Trophoblast cell (in vitro differentiated cells and primary cell): ENCODE data around the gene ATF7IP.

ENCODE experiments used
- DNase-seq, 2 donors: peaks; one replicate each; pipeline ENCODE4 v3.0.0-alpha.2; 2016
- H2AFZ ChIP-seq: 2 replicates; pipeline ENCODE4 v1.6.1; 2013; ENCODE audit warnings: low read length, moderate library complexity, mild to moderate bottlenecking; ENCODE audit not compliant: insufficient read depth, poor library complexity
- H2AK5ac ChIP-seq: 2 replicates; pipeline ENCODE4 v1.6.1; 2013; ENCODE audit warnings: mild to moderate bottlenecking, low read length
- H2BK120ac ChIP-seq: 2 replicates; pipeline ENCODE4 v1.6.1; 2013; ENCODE audit warnings: low read length, mild to moderate bottlenecking, moderate library complexity; ENCODE audit not compliant: insufficient read depth, poor library complexity
- H2BK12ac ChIP-seq: 2 replicates; pipeline ENCODE4 v1.6.1; 2013; ENCODE audit warnings: mild to moderate bottlenecking, low read length, moderate library complexity
- H2BK5ac ChIP-seq: 2 replicates; pipeline ENCODE4 v1.6.1; 2013; ENCODE audit warnings: low read length, low read depth, moderate library complexity, mild to moderate bottlenecking; ENCODE audit not compliant: poor library complexity
- H3K14ac ChIP-seq: 2 replicates; pipeline ENCODE4 v1.6.1; 2013; ENCODE audit warnings: mild to moderate bottlenecking, low read length
- H3K18ac ChIP-seq: 2 replicates; pipeline ENCODE4 v1.6.1; 2013; ENCODE audit warnings: mild to moderate bottlenecking, low read length
- H3K23ac ChIP-seq: 2 replicates; pipeline ENCODE4 v1.6.1; 2013; ENCODE audit warnings: low read length
- H3K27ac ChIP-seq: 2 replicates; pipeline ENCODE4 v1.5.1; 2013; ENCODE audit warnings: low read depth, mild to moderate bottlenecking, inconsistent platforms, low read length, moderate library complexity
- H3K27me3 ChIP-seq: 2 replicates; pipeline ENCODE4 v1.6.1; 2013; ENCODE audit warnings: inconsistent platforms, mild to moderate bottlenecking, low read length, moderate library complexity; ENCODE audit not compliant: insufficient read depth
- H3K36me3 ChIP-seq, 2 experiments: 1 replicate in 1 of 2; 2 replicates in 1 of 2; pipeline ENCODE4 v1.6.1; 2013; ENCODE audit warnings: low read length in 2 of 2, mild to moderate bottlenecking in 2 of 2, moderate library complexity in 1 of 2; ENCODE audit not compliant: insufficient read depth in 2 of 2, control insufficient read depth in 1 of 2
- H3K4ac ChIP-seq: 2 replicates; pipeline ENCODE4 v1.6.1; 2013; ENCODE audit warnings: low read depth, mild to moderate bottlenecking, low read length, moderate library complexity
- H3K4me1 ChIP-seq, 2 experiments: 1 replicate in 1 of 2; 2 replicates in 1 of 2; pipeline ENCODE4 v1.6.1; 2013; ENCODE audit warnings: low read length in 2 of 2, mild to moderate bottlenecking in 2 of 2, moderate library complexity in 1 of 2; ENCODE audit not compliant: insufficient read depth in 2 of 2, control insufficient read depth in 1 of 2
- H3K4me2 ChIP-seq: 2 replicates; pipeline ENCODE4 v1.6.1; 2013; ENCODE audit warnings: inconsistent platforms, mild to moderate bottlenecking, low read length, moderate library complexity
- H3K4me3 ChIP-seq: 2 replicates; pipeline ENCODE4 v1.5.1; 2013; ENCODE audit warnings: mild to moderate bottlenecking, low read depth, low read length, inconsistent platforms
- H3K79me1 ChIP-seq: one replicate; pipeline ENCODE4 v1.6.1; 2013; ENCODE audit warnings: low read length
- H3K79me2 ChIP-seq: 2 replicates; pipeline ENCODE4 v1.6.1; 2013; ENCODE audit warnings: low read length, mild to moderate bottlenecking; ENCODE audit not compliant: control insufficient read depth, insufficient read depth, poor library complexity
- H3K9ac ChIP-seq: 2 replicates; pipeline ENCODE4 v1.6.1; 2013; ENCODE audit warnings: mild to moderate bottlenecking, low read length
- H3K9me3 ChIP-seq: 2 replicates; pipeline ENCODE4 v1.6.1; 2013; ENCODE audit warnings: low read depth, mild to moderate bottlenecking, control low read depth, inconsistent platforms, low read length; ENCODE audit not compliant: insufficient read depth
- H4K12ac ChIP-seq: 2 replicates; pipeline ENCODE4 v1.6.1; 2013; ENCODE audit warnings: low read depth, mild to moderate bottlenecking, low read length, moderate library complexity
- H4K8ac ChIP-seq: 2 replicates; pipeline ENCODE4 v1.6.1; 2013; ENCODE audit warnings: low read depth, mild to moderate bottlenecking, low read length, moderate library complexity
- H4K91ac ChIP-seq: one replicate; pipeline ENCODE4 v1.6.1; 2013; ENCODE audit warnings: low read depth, mild to moderate bottlenecking, low read length, moderate library complexity
- WGBS: extraction: QIAGEN DNeasy Blood & Tissue Kit; methylation state at CpG from one replicate; pipeline ENCODE4 v1.1.7; 2013; ENCODE audit warnings: missing lambda C conversion rate; ENCODE audit not compliant: insufficient read length, insufficient coverage; ENCODE audit errors: extremely low coverage; 5-methylcytosine and 5-hydroxymethylcytosine counted together

Gene ATF7IP

GRCh38 chr12:14482361-14482760 lies 116.9 kb downstream of the ATF7IP start:
- no peak overlapping the region for H3K4ac ChIP-seq

GRCh38 chr12:14482886-14483285 lies 117.4 kb downstream of the ATF7IP start:
- Histone ChIP-seq H3K4me2 (no peak overlapping the region), H3K23ac (no peak overlapping the region), H3K27me3 (no peaks in the 10 kb centered on the region), H3K9ac (no peak overlapping the region), H3K79me2 (no peaks in the 10 kb centered on the region), H4K12ac (no peak overlapping the region), H3K9me3 (no peaks in the 10 kb centered on the region), H2BK12ac (no peak overlapping the region), H3K79me1 (no peaks in the 10 kb centered on the region), H3K36me3 (peaks cover 27 to 53% of the 10 kb centered on the region in 2 experiments), H3K4me1 (no peaks in the 10 kb centered on the region), H2BK120ac (no peak overlapping the region), H3K27ac (no peak overlapping the region), H3K14ac (no peak overlapping the region), H2BK5ac (no peak overlapping the region), H3K18ac (no peak overlapping the region), H3K4me3 (no peak overlapping the region), H2AFZ (no peak overlapping the region), H4K91ac (no peak overlapping the region), H4K8ac (no peak overlapping the region), H3K4ac (no peak overlapping the region), H2AK5ac (no peak overlapping the region)
- WGBS: no CpG with 5 or more reads among the region's 2 CpGs
- no peak for DNase-seq

More at GRCh38 chr12:14482361-14482760, 116.9 kb downstream of the ATF7IP start:
- no peaks in the 10 kb centered on the region for H3K9me3 ChIP-seq
- no peak overlapping the region for H3K4me2 ChIP-seq
- no peak overlapping the region for H4K8ac ChIP-seq
- no peak overlapping the region for H3K9ac ChIP-seq
- peaks cover 26 to 51% of the 10 kb centered on the region in 2 experiments for H3K36me3 ChIP-seq
- no CpG with 5 or more reads among the region's 1 CpG for WGBS
- H2AFZ ChIP-seq: no peak overlapping the region
- no peak overlapping the region for H2BK120ac ChIP-seq
- no peaks in the 10 kb centered on the region for H3K79me1 ChIP-seq
- no peak overlapping the region for H4K91ac ChIP-seq
- no peaks in the 10 kb centered on the region for H3K4me1 ChIP-seq
- no peak overlapping the region for H3K18ac ChIP-seq
- no peak overlapping the region for H3K4me3 ChIP-seq
- no peak for DNase-seq
- no peak overlapping the region for H3K14ac ChIP-seq
- H2BK12ac ChIP-seq: no peak overlapping the region
- no peak overlapping the region for H4K12ac ChIP-seq
- no peak overlapping the region for H2AK5ac ChIP-seq
- H3K79me2 ChIP-seq: no peaks in the 10 kb centered on the region
- H2BK5ac ChIP-seq: no peak overlapping the region
- no peak overlapping the region for H3K23ac ChIP-seq
- no peak overlapping the region for H3K27ac ChIP-seq
- no peaks in the 10 kb centered on the region for H3K27me3 ChIP-seq

GRCh38 chr12:14495326-14495725 lies 129.8 kb downstream of the ATF7IP start:
- H3K9me3 ChIP-seq: no peaks in the 10 kb centered on the region
- no peak overlapping the region for H2BK5ac ChIP-seq
- no peak overlapping the region for H2BK120ac ChIP-seq
- no CpG with 5 or more reads among the region's 2 CpGs for WGBS
- no peak overlapping the region for H4K8ac ChIP-seq
- no peak overlapping the region for H3K4ac ChIP-seq
- no peaks in the 10 kb centered on the region for H3K79me1 ChIP-seq
- H4K12ac ChIP-seq: no peak overlapping the region
- no peak overlapping the region for H4K91ac ChIP-seq
- no peak overlapping the region for H3K23ac ChIP-seq
- no peak overlapping the region for H3K18ac ChIP-seq
- no peak overlapping the region for H3K4me2 ChIP-seq
- no peak overlapping the region for H2AK5ac ChIP-seq
- H2BK12ac ChIP-seq: no peak overlapping the region
- H3K36me3 ChIP-seq: peaks cover 18 to 41% of the 10 kb centered on the region in 2 experiments
- no peaks in the 10 kb centered on the region for H3K4me1 ChIP-seq
- H3K9ac ChIP-seq: no peak overlapping the region
- DNase-seq: no peak
- H3K79me2 ChIP-seq: no peaks in the 10 kb centered on the region
- H3K27ac ChIP-seq: no peak overlapping the region
- no peak overlapping the region for H3K14ac ChIP-seq
- no peak overlapping the region for H2AFZ ChIP-seq
- no peaks in the 10 kb centered on the region for H3K27me3 ChIP-seq
- no peak overlapping the region for H3K4me3 ChIP-seq

- peak overlapping the region; percentile 63 for H2BK5ac ChIP-seq
- no CpG with 5 or more reads among the region's 6 CpGs for WGBS
- H3K27ac ChIP-seq: no peak overlapping the region
- no peak overlapping the region for H4K12ac ChIP-seq
- H3K79me1 ChIP-seq: no peaks in the 10 kb centered on the region
- H3K79me2 ChIP-seq: no peaks in the 10 kb centered on the region
- H3K9ac ChIP-seq: no peak overlapping the region
- no peak overlapping the region for H3K4me2 ChIP-seq
- no peak overlapping the region for H2BK12ac ChIP-seq
- no peak overlapping the region for H4K91ac ChIP-seq
- H3K4ac ChIP-seq: no peak overlapping the region
- no peaks in the 10 kb centered on the region for H3K9me3 ChIP-seq
- no peak overlapping the region for H2BK120ac ChIP-seq
- peak overlapping the region; percentile 19 for H4K8ac ChIP-seq
- no peak overlapping the region for H3K4me3 ChIP-seq
- DNase-seq: no peak
- H3K4me1 ChIP-seq: peaks cover 0 to 2% of the 10 kb centered on the region in 2 experiments
- H3K23ac ChIP-seq: no peak overlapping the region
- H3K14ac ChIP-seq: no peak overlapping the region
- no peak overlapping the region for H2AK5ac ChIP-seq
- H3K36me3 ChIP-seq: peaks cover 6 to 17% of the 10 kb centered on the region in 2 experiments
- no peak overlapping the region for H2AFZ ChIP-seq
- H3K18ac ChIP-seq: no peak overlapping the region
- no peaks in the 10 kb centered on the region for H3K27me3 ChIP-seq
These were observed 140.4 kb downstream of the ATF7IP start for GRCh38 chr12:14505626-14506596.
